Measurements from ENCODE around the gene FFAR3.

Gene FFAR3

DNA sequence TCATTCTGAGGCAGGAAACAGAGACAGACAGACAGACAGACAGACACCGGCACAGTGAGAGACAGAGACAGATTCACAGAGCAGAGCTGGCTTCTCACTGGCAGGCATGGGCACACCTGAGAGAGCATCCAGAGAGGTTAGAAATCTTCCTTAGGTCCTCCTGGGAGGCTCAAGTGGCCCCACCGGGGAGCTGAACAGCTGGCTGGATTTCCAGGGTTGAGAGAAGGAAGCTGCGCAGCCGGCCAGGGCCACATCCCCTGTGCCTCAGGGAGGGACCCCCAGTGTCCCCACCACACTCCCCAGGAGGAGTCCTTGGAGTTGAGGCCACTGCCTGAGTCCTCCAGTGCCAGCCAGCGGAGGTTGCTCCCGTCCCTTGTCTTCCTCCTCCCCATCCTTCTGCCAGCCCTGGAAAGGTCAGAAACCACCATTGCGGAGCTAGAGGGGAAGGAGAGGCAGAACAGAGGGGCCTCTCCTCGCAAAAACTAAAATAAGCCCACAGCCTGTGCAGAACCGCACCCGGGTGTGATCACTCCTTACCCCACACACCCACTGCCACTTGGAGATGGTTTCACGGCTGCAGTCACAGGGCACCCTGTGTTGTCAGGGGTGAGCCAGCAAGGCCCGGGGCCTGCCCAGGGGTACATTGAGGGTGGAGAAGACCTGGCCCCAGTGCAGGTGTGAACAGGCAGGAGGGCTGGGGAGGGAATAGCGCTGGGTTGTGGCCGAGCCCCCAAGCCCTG is 4.2 kb downstream of the FFAR3 start:
- Histone ChIP-seq H3K4me3 (ENCODE audit: low read depth, low read length) (no peak overlapping the region), H3K27ac (ENCODE audit: extremely low read depth, low read depth, low read length) (no peak overlapping the region), H3K36me3 (ENCODE audit: control insufficient read depth in 2 of 2, insufficient read depth in 1 of 2, low read length in 2 of 2) (no peaks in the 10 kb centered on the region), H3K4me1 (ENCODE audit: control insufficient read depth, insufficient read depth, low read length) (no peaks in the 10 kb centered on the region), H3K9me3 (ENCODE audit: control insufficient read depth, insufficient read depth, low read depth, low read length) (no peaks in the 10 kb centered on the region)
- TF ChIP-seq ZNF707 (tag by site-specific recombination; IDR thresholded peaks at IDR 0.05) (no peak), ZNF791 (tag by site-specific recombination; IDR thresholded peaks at IDR 0.05) (no peak), ZNF610 (tag by site-specific recombination; IDR thresholded peaks at IDR 0.05; ENCODE audit: borderline replicate concordance) (no peak), KLF1 (tag by site-specific recombination; IDR thresholded peaks at IDR 0.05) (0 out of 2 replicates have a peak, but pooled peaks have one; percentile 10), GLIS2 (tag by site-specific recombination; IDR thresholded peaks at IDR 0.05) (0 out of 2 replicates have a peak, but pooled peaks have one; percentile 12)
- TF ChIP-seq, protein P1, sequence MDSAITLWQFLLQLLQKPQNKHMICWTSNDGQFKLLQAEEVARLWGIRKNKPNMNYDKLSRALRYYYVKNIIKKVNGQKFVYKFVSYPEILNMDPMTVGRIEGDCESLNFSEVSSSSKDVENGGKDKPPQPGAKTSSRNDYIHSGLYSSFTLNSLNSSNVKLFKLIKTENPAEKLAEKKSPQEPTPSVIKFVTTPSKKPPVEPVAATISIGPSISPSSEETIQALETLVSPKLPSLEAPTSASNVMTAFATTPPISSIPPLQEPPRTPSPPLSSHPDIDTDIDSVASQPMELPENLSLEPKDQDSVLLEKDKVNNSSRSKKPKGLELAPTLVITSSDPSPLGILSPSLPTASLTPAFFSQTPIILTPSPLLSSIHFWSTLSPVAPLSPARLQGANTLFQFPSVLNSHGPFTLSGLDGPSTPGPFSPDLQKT (IDR thresholded peaks at IDR 0.05; ENCODE audit: borderline replicate concordance, low read depth, low read length) = no peak
- TF ChIP-seq, protein P2, sequence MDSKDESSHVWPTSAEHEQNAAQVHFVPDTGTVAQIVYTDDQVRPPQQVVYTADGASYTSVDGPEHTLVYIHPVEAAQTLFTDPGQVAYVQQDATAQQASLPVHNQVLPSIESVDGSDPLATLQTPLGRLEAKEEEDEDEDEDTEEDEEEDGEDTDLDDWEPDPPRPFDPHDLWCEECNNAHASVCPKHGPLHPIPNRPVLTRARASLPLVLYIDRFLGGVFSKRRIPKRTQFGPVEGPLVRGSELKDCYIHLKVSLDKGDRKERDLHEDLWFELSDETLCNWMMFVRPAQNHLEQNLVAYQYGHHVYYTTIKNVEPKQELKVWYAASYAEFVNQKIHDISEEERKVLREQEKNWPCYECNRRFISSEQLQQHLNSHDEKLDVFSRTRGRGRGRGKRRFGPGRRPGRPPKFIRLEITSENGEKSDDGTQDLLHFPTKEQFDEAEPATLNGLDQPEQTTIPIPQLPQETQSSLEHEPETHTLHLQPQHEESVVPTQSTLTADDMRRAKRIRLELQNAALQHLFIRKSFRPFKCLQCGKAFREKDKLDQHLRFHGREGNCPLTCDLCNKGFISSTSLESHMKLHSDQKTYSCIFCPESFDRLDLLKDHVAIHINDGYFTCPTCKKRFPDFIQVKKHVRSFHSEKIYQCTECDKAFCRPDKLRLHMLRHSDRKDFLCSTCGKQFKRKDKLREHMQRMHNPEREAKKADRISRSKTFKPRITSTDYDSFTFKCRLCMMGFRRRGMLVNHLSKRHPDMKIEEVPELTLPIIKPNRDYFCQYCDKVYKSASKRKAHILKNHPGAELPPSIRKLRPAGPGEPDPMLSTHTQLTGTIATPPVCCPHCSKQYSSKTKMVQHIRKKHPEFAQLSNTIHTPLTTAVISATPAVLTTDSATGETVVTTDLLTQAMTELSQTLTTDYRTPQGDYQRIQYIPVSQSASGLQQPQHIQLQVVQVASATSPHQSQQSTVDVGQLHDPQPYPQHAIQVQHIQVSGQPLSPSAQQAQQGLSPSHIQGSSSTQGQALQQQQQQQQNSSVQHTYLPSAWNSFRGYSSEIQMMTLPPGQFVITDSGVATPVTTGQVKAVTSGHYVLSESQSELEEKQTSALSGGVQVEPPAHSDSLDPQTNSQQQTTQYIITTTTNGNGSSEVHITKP (tag by site-specific recombination; IDR thresholded peaks at IDR 0.05) = no peak
- TF ChIP-seq, protein P3, sequence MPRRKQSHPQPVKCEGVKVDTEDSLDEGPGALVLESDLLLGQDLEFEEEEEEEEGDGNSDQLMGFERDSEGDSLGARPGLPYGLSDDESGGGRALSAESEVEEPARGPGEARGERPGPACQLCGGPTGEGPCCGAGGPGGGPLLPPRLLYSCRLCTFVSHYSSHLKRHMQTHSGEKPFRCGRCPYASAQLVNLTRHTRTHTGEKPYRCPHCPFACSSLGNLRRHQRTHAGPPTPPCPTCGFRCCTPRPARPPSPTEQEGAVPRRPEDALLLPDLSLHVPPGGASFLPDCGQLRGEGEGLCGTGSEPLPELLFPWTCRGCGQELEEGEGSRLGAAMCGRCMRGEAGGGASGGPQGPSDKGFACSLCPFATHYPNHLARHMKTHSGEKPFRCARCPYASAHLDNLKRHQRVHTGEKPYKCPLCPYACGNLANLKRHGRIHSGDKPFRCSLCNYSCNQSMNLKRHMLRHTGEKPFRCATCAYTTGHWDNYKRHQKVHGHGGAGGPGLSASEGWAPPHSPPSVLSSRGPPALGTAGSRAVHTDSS (tag by site-specific recombination; IDR thresholded peaks at IDR 0.05) = no peak
- TF ChIP-seq, protein P4, sequence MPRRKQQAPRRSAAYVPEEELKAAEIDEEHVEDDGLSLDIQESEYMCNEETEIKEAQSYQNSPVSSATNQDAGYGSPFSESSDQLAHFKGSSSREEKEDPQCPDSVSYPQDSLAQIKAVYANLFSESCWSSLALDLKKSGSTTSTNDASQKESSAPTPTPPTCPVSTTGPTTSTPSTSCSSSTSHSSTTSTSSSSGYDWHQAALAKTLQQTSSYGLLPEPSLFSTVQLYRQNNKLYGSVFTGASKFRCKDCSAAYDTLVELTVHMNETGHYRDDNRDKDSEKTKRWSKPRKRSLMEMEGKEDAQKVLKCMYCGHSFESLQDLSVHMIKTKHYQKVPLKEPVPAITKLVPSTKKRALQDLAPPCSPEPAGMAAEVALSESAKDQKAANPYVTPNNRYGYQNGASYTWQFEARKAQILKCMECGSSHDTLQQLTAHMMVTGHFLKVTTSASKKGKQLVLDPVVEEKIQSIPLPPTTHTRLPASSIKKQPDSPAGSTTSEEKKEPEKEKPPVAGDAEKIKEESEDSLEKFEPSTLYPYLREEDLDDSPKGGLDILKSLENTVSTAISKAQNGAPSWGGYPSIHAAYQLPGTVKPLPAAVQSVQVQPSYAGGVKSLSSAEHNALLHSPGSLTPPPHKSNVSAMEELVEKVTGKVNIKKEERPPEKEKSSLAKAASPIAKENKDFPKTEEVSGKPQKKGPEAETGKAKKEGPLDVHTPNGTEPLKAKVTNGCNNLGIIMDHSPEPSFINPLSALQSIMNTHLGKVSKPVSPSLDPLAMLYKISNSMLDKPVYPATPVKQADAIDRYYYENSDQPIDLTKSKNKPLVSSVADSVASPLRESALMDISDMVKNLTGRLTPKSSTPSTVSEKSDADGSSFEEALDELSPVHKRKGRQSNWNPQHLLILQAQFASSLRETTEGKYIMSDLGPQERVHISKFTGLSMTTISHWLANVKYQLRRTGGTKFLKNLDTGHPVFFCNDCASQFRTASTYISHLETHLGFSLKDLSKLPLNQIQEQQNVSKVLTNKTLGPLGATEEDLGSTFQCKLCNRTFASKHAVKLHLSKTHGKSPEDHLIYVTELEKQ (tag by site-specific recombination; IDR thresholded peaks at IDR 0.05; ENCODE audit: borderline replicate concordance) = no peak
- POLR2A ChIA-PET = interaction anchor here (1.3 kb wide), 1 partner anchor 10 kb away, joined by 3 read pairs; no protein-coding TSS in a partner anchor
- CTCF ChIA-PET = interaction anchor here (1.1 to 7.1 kb wide), 3 partner anchors 9 to 132 kb away, joined by 7 to 54 read pairs (median 23); no protein-coding TSS in a partner anchor

DNA sequence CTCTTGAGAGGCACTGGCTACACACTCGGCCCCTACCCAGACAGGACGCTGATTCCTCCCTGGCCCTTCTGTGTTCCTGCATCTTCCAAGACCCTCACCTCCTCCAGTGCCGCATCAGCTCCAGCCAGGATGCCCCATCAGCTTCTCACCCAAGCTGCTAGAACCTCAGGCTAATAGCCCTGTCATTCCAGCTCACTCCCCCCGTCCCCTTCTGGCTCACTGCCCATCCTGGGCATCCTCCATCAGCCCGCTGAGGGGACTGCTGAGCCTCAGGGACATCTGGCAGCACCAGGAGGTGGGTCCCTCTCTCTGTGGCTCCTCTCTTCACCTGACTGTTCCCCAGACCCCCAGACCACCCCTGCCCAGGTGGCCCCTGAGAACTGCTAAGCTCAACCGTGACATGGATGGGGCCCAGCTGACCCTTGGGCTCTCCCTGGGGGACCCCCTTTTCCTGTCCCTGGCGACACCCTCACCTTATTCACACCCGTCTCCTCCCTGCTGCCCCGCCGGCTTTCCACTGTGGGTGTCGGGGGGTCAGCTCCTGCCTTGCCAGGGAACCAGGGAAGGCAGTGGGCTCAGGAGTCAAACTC is 4.8 kb downstream of the FFAR3 start:
- Histone ChIP-seq H3K27ac (ENCODE audit: extremely low read depth, low read depth, low read length) (no peak overlapping the region), H3K4me3 (ENCODE audit: low read depth, low read length) (no peak overlapping the region), H3K9me3 (ENCODE audit: control insufficient read depth, insufficient read depth, low read depth, low read length) (no peaks in the 10 kb centered on the region), H3K36me3 (ENCODE audit: control insufficient read depth in 2 of 2, insufficient read depth in 1 of 2, low read length in 2 of 2) (no peaks in the 10 kb centered on the region), H3K4me1 (ENCODE audit: control insufficient read depth, insufficient read depth, low read length) (no peaks in the 10 kb centered on the region)
- ChIA-PET CTCF (interaction anchor here (0.6 to 7.1 kb wide), 5 partner anchors 9 to 185 kb away, joined by 3 to 54 read pairs (median 8); no protein-coding TSS in a partner anchor), POLR2A (interaction anchor here (1.3 kb wide), 1 partner anchor 10 kb away, joined by 3 read pairs; no protein-coding TSS in a partner anchor)
- TF ChIP-seq ZNF404 (tag by site-specific recombination; IDR thresholded peaks at IDR 0.05) = no peak
- TF ChIP-seq ZNF341 (tag by site-specific recombination; IDR thresholded peaks at IDR 0.05; ENCODE audit: low read depth) = no peak
- no peak for TF ChIP-seq ZNF184 (tag by site-specific recombination; IDR thresholded peaks at IDR 0.05)
- TF ChIP-seq ZNF600 (tag by site-specific recombination; IDR thresholded peaks at IDR 0.05) = no peak
- TF ChIP-seq, protein P5, sequence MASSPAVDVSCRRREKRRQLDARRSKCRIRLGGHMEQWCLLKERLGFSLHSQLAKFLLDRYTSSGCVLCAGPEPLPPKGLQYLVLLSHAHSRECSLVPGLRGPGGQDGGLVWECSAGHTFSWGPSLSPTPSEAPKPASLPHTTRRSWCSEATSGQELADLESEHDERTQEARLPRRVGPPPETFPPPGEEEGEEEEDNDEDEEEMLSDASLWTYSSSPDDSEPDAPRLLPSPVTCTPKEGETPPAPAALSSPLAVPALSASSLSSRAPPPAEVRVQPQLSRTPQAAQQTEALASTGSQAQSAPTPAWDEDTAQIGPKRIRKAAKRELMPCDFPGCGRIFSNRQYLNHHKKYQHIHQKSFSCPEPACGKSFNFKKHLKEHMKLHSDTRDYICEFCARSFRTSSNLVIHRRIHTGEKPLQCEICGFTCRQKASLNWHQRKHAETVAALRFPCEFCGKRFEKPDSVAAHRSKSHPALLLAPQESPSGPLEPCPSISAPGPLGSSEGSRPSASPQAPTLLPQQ (tag by site-specific recombination; IDR thresholded peaks at IDR 0.05) = no peak
- TF ChIP-seq ZNF311 (tag by site-specific recombination; IDR thresholded peaks at IDR 0.05; ENCODE audit: borderline replicate concordance) = no peak
- no peak for TF ChIP-seq ZNF654 (tag by site-specific recombination; IDR thresholded peaks at IDR 0.05; ENCODE audit: low read depth)
- no peak for TF ChIP-seq ZNF501 (tag by site-specific recombination; IDR thresholded peaks at IDR 0.05)
- TF ChIP-seq, protein P6, sequence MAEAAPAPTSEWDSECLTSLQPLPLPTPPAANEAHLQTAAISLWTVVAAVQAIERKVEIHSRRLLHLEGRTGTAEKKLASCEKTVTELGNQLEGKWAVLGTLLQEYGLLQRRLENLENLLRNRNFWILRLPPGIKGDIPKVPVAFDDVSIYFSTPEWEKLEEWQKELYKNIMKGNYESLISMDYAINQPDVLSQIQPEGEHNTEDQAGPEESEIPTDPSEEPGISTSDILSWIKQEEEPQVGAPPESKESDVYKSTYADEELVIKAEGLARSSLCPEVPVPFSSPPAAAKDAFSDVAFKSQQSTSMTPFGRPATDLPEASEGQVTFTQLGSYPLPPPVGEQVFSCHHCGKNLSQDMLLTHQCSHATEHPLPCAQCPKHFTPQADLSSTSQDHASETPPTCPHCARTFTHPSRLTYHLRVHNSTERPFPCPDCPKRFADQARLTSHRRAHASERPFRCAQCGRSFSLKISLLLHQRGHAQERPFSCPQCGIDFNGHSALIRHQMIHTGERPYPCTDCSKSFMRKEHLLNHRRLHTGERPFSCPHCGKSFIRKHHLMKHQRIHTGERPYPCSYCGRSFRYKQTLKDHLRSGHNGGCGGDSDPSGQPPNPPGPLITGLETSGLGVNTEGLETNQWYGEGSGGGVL (tag by site-specific recombination; IDR thresholded peaks at IDR 0.05) = no peak
- TF ChIP-seq ZNF23 (tag by site-specific recombination; IDR thresholded peaks at IDR 0.05; ENCODE audit: borderline replicate concordance) = no peak

All from HEK293 (cell line).